ENCODE results near the gene ZNF391. TPM values are rescaled to one million over a fixed set of nuclear protein-coding genes. Genes with fewer than 3 reads are reported as not detected.
A peak's percentile ranks its signal among the peaks of the same experiment; 100 is the strongest.
"Not testable (repeated sequence)": the region's sequence is repeated elsewhere in the genome, so short reads cannot be mapped to it uniquely, and the experiment has no call there.

Gene ZNF391
- total RNA-seq, 1 experiment from 2014 or later, result 3.7 TPM

GRCh38 chr6:27422651-27423332 is 34.2 kb downstream of the ZNF391 start:
- no peak for DNase-seq (ENCODE audit: low read depth)

DNA sequence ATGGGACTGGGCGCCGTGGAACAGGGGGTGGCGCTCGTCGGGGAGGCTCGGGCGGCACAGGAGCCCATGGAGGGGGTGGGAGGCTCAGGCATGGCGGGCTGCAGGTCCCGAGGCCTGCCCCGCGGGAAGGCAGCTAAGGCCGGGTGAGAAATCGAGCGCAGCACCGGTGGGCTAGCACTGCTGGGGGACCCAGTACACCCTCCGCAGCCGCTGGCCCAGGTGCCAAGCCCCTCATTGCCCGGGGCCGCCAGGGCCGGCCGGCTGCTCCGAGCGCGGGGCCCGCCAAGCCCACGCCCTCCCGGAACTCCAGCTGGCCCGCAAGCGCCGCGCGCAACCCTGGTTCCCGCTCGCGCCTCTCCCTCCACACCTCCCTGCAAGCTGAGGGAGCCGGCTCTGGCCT is 36.3 kb downstream of the ZNF391 start:
- DNase-seq (ENCODE audit: low read depth), result not testable (repeated sequence)

DNA sequence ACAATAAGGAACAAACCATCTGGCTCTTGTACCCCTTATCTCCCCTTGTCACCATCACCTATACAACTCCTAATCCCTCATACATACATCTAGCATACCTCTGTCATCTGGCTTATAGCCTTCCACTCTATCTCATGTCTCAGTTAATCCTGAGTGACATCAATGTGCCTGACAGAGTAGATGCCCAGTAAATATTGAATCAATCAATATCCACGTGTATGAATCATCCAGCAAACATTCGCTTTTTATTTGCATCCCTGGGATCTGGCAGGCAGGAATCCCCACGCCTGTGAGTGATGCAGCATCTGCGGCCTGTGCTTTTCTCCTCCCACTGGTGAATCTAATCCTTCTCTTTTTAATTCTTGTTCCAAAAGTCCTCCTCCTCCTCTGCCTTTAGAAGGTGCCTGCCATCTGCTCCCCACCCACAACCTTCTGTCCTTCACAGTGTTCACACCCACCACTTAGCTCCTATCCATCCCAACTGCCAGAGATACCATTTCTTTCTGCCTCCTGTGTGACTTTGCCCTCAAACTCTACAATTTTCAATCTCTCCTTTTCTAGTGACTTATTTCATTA is 37.6 kb downstream of the ZNF391 start:
- DNase-seq (ENCODE audit: low read depth), result no peak

- DNase-seq (ENCODE audit: low read depth), result no peak
Observed at GRCh38 chr6:27428502-27428901, 39.9 kb downstream of the ZNF391 start.

- no peak for DNase-seq (ENCODE audit: low read depth)
Observed at GRCh38 chr6:27428966-27429365, 40.4 kb downstream of the ZNF391 start.

GRCh38 chr6:27433714-27434113 is 45.2 kb downstream of the ZNF391 start:
- DNase-seq (ENCODE audit: low read depth), result no peak

- no peak for DNase-seq (ENCODE audit: low read depth)
Observed at GRCh38 chr6:27439371-27439770, 50.8 kb downstream of the ZNF391 start.

GRCh38 chr6:27441001-27441400 is 52.4 kb downstream of the ZNF391 start:
- no peak for DNase-seq (ENCODE audit: low read depth)

GRCh38 chr6:27442932-27443331 is 54.4 kb downstream of the ZNF391 start:
- no peak for DNase-seq (ENCODE audit: low read depth)

DNA sequence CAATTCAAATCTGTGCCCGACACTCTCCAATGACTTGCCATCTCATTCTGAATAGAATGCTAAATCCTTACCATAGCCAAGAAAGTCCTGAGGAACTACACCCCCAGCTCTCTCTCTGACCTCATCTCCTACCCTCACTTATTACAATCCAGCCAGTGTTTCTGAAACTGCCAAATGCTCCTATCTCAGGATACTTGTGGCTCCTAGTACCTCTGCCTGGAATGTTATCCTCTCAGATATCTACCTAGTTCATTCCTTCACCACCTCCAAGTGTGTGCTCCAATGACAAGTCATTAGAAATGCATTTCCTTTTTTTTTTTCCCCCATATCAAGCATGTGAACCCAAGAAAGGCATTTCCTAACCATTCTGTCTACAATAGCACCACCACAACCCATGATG is 59.9 kb downstream of the ZNF391 start:
- no peak for DNase-seq (ENCODE audit: low read depth)

GRCh38 chr6:27451660-27452390 is 63.3 kb downstream of the ZNF391 start:
- DNase-seq (ENCODE audit: low read depth), result no peak

GRCh38 chr6:27452496-27452897 is 63.9 kb downstream of the ZNF391 start:
- DNase-seq (ENCODE audit: low read depth), result peak; percentile 23

Other genes starting within 250 kb of the ZNF391 start
- 0.36 TPM in 1 of 2 replicates, not detected in the other for gene PRSS16, start 141.1 kb upstream of the ZNF391 start, total RNA-seq (2014; rRNA removed; shearing (Covaris generic))
- gene POM121L2, start 76.5 kb upstream of the ZNF391 start, total RNA-seq (2014; rRNA removed; shearing (Covaris generic)), result 0.12 TPM in 1 of 2 replicates, not detected in the other
- 16.4 and 24.2 TPM in 2 replicates for gene ZNF184, start 84.3 kb downstream of the ZNF391 start, total RNA-seq (2014; rRNA removed; shearing (Covaris generic))

Measured in RPMI7951 (cell line).